ENCODE measurements around the gene DENND4A.

Gene DENND4A

DNA sequence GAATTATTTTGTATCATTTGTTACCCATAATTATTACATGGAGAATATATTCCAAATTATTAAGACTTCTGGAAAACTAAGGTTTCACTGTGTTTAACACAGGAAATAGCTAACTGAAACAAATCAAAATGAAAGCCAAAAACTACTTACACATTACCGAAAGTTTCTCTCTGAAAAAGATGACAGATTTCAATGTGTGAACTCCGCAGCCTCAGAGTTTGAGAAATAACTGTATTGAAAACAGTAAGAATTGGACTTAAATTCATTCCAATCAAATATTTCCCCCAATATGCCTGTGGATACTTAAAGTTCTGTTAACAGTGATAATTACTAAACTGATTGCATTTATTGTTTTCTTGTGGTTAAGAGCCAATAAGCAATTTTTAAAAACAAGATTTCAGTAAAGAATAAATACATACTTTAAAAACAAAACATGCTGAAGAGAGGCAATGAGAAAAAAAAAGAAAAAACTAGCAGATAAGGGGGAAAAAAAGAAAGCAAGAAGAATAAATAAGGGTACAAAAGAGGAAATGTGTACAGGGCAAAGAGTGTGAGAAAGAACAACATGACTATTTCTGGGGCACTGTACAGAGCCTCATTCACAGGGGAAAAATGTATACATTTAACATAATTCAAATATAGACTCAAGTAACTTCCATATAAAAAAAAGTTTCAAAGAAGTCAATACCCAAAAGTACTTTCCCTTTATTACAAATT lies 30.7 kb downstream of the DENND4A start:
- Histone ChIP-seq H3K4me1 (ENCODE audit: control insufficient read depth in 1 of 2, insufficient read depth in 2 of 2, low read length in 2 of 2) (no peaks in the 10 kb centered on the region), H3K27ac (ENCODE audit: low read depth, low read length) (no peak overlapping the region), H3K36me3 (ENCODE audit: control insufficient read depth in 1 of 2, insufficient read depth in 2 of 2, low read length in 2 of 2) (no peaks in the 10 kb centered on the region), H3K27me3 (ENCODE audit: control insufficient read depth in 1 of 2, insufficient read depth in 2 of 2, low read length in 2 of 2) (no peaks in the 10 kb centered on the region), H3K9me3 (ENCODE audit: control insufficient read depth in 1 of 2, low read length in 2 of 2) (no peaks in the 10 kb centered on the region), H3K9ac (ENCODE audit: low read depth in 1 of 2, low read length in 2 of 2) (no peak overlapping the region), H3K4me3 (ENCODE audit: low read depth in 1 of 2, low read length in 2 of 2) (no peak overlapping the region)

DNA sequence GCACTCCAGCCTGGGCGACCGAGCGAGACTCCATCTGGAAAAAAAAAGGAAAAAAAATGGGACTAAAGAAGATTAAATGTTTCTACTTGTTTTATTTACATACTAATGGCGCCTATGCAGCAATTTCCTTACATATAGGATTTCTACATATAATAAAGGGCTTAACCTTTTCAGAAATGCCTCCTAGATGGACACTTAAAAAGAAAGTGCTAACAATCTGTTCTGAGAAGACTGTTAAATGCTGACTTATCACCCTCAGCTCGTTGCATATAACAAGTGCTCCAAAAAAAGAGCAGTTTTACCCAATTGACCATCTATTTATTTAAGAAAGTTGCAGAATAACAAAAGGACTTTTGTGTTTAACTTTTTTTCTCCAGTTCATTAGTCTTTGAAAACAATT lies 32.7 kb downstream of the DENND4A start:
- Histone ChIP-seq H3K36me3 (ENCODE audit: control insufficient read depth in 1 of 2, insufficient read depth in 2 of 2, low read length in 2 of 2) (no peaks in the 10 kb centered on the region), H3K9ac (ENCODE audit: low read depth in 1 of 2, low read length in 2 of 2) (no peak overlapping the region), H3K9me3 (ENCODE audit: control insufficient read depth in 1 of 2, low read length in 2 of 2) (no peaks in the 10 kb centered on the region), H3K27me3 (ENCODE audit: control insufficient read depth in 1 of 2, insufficient read depth in 2 of 2, low read length in 2 of 2) (no peaks in the 10 kb centered on the region), H3K4me3 (ENCODE audit: low read depth in 1 of 2, low read length in 2 of 2) (no peak overlapping the region), H3K4me1 (ENCODE audit: control insufficient read depth in 1 of 2, insufficient read depth in 2 of 2, low read length in 2 of 2) (no peaks in the 10 kb centered on the region), H3K27ac (ENCODE audit: low read depth, low read length) (no peak overlapping the region)

GRCh38 chr15:65758242-65758641 lies 33.9 kb downstream of the DENND4A start:
- Histone ChIP-seq H3K36me3 (ENCODE audit: control insufficient read depth in 1 of 2, insufficient read depth in 2 of 2, low read length in 2 of 2) (no peaks in the 10 kb centered on the region), H3K27ac (ENCODE audit: low read depth, low read length) (no peak overlapping the region), H3K4me1 (ENCODE audit: control insufficient read depth in 1 of 2, insufficient read depth in 2 of 2, low read length in 2 of 2) (no peaks in the 10 kb centered on the region), H3K9me3 (ENCODE audit: control insufficient read depth in 1 of 2, low read length in 2 of 2) (no peaks in the 10 kb centered on the region), H3K27me3 (ENCODE audit: control insufficient read depth in 1 of 2, insufficient read depth in 2 of 2, low read length in 2 of 2) (no peaks in the 10 kb centered on the region), H3K4me3 (ENCODE audit: low read depth in 1 of 2, low read length in 2 of 2) (no peak overlapping the region), H3K9ac (ENCODE audit: low read depth in 1 of 2, low read length in 2 of 2) (no peak overlapping the region)

DNA sequence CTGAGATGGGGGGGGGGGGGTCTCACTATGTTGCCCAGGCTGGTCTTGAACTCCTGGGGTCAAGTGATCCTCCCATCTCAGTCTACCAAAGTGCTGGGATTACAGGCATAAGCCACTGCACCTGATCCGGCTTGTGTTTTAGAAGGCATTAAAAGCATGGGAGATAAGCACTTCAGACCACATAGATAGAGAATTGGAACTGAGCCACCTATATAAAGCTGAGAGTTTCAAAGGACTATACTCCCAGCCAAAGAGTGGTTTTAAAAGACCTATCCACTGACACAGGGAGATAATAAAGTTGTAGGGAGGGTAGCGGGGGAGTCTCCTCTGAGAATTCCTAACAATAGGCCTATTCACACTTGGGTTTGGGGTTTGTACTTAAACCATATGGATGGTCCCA lies 34.8 kb downstream of the DENND4A start:
- no peaks in the 10 kb centered on the region for H3K36me3 ChIP-seq (ENCODE audit: control insufficient read depth in 1 of 2, insufficient read depth in 2 of 2, low read length in 2 of 2)
- H3K27ac ChIP-seq (ENCODE audit: low read depth, low read length) = no peak overlapping the region
- H3K27me3 ChIP-seq (ENCODE audit: control insufficient read depth in 1 of 2, insufficient read depth in 2 of 2, low read length in 2 of 2) = no peaks in the 10 kb centered on the region
- H3K4me3 ChIP-seq (ENCODE audit: low read depth in 1 of 2, low read length in 2 of 2) = no peak overlapping the region
- H3K9me3 ChIP-seq (ENCODE audit: control insufficient read depth in 1 of 2, low read length in 2 of 2) = no peaks in the 10 kb centered on the region
- H3K9ac ChIP-seq (ENCODE audit: low read depth in 1 of 2, low read length in 2 of 2) = no peak overlapping the region
- H3K4me1 ChIP-seq (ENCODE audit: control insufficient read depth in 1 of 2, insufficient read depth in 2 of 2, low read length in 2 of 2) = no peaks in the 10 kb centered on the region

DNA sequence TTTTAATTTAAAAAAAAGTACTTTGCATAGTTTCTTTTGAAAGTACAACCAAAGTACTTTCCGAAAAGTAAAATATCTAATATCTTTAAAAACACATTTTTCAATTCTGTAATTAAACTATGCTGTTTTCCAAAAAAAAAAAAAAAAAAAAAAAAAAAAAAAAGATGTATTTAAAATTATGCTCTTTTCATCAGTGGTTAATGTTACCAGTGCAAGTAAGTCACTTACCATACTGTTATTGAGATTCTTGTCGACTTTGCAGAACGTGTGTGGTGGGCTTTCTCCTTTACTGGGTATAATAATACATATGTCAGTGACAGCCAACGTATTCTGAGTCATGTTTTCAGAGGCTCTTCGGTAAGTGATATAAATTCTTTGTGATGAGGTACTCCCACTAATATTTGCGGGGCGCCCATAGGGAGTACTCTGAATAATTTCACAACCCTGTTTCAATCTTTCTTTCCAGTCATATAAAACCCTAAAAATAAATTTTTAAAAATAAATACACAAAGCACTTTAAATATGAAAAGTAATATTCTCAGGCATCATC lies 39.9 kb downstream of the DENND4A start:
- Histone ChIP-seq H3K27me3 (ENCODE audit: control insufficient read depth in 1 of 2, insufficient read depth in 2 of 2, low read length in 2 of 2) (no peaks in the 10 kb centered on the region), H3K27ac (ENCODE audit: low read depth, low read length) (no peak overlapping the region), H3K9me3 (ENCODE audit: control insufficient read depth in 1 of 2, low read length in 2 of 2) (no peaks in the 10 kb centered on the region), H3K9ac (ENCODE audit: low read depth in 1 of 2, low read length in 2 of 2) (no peak overlapping the region), H3K4me1 (ENCODE audit: control insufficient read depth in 1 of 2, insufficient read depth in 2 of 2, low read length in 2 of 2) (no peaks in the 10 kb centered on the region), H3K4me3 (ENCODE audit: low read depth in 1 of 2, low read length in 2 of 2) (no peak overlapping the region), H3K36me3 (ENCODE audit: control insufficient read depth in 1 of 2, insufficient read depth in 2 of 2, low read length in 2 of 2) (no peaks in the 10 kb centered on the region)

- no peaks in the 10 kb centered on the region for H3K4me1 ChIP-seq (ENCODE audit: control insufficient read depth in 1 of 2, insufficient read depth in 2 of 2, low read length in 2 of 2)
- H3K27me3 ChIP-seq (ENCODE audit: control insufficient read depth in 1 of 2, insufficient read depth in 2 of 2, low read length in 2 of 2) = no peaks in the 10 kb centered on the region
- no peaks in the 10 kb centered on the region for H3K36me3 ChIP-seq (ENCODE audit: control insufficient read depth in 1 of 2, insufficient read depth in 2 of 2, low read length in 2 of 2)
- H3K9ac ChIP-seq (ENCODE audit: low read depth in 1 of 2, low read length in 2 of 2) = no peak overlapping the region
- H3K27ac ChIP-seq (ENCODE audit: low read depth, low read length) = no peak overlapping the region
- no peak overlapping the region for H3K4me3 ChIP-seq (ENCODE audit: low read depth in 1 of 2, low read length in 2 of 2)
- no peaks in the 10 kb centered on the region for H3K9me3 ChIP-seq (ENCODE audit: control insufficient read depth in 1 of 2, low read length in 2 of 2)
These were observed 40.7 kb downstream of the DENND4A start for GRCh38 chr15:65751431-65751830.

DNA sequence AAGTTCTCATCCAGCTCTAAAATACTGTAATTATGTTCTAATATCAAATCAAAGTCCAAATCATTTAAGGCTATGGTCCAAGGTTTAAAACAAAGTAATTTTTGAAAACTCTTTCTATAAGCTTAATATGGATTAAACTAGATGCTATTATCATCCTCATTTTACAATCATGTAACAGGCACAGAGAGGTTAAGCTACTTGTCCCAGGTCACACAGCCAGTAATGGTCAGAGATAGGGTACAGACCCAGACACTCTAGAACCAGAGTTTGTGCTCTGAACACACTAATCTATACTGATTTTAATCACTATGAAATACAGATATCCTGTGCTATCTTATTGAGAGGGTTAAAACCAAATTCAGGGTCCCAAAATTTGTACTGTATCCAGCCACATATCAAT lies 44.8 kb downstream of the DENND4A start:
- H3K4me3 ChIP-seq (ENCODE audit: low read depth in 1 of 2, low read length in 2 of 2) = no peak overlapping the region
- no peak overlapping the region for H3K9ac ChIP-seq (ENCODE audit: low read depth in 1 of 2, low read length in 2 of 2)
- no peaks in the 10 kb centered on the region for H3K36me3 ChIP-seq (ENCODE audit: control insufficient read depth in 1 of 2, insufficient read depth in 2 of 2, low read length in 2 of 2)
- H3K4me1 ChIP-seq (ENCODE audit: control insufficient read depth in 1 of 2, insufficient read depth in 2 of 2, low read length in 2 of 2) = no peaks in the 10 kb centered on the region
- no peaks in the 10 kb centered on the region for H3K27me3 ChIP-seq (ENCODE audit: control insufficient read depth in 1 of 2, insufficient read depth in 2 of 2, low read length in 2 of 2)
- H3K9me3 ChIP-seq (ENCODE audit: control insufficient read depth in 1 of 2, low read length in 2 of 2) = no peaks in the 10 kb centered on the region
- H3K27ac ChIP-seq (ENCODE audit: low read depth, low read length) = no peak overlapping the region

DNA sequence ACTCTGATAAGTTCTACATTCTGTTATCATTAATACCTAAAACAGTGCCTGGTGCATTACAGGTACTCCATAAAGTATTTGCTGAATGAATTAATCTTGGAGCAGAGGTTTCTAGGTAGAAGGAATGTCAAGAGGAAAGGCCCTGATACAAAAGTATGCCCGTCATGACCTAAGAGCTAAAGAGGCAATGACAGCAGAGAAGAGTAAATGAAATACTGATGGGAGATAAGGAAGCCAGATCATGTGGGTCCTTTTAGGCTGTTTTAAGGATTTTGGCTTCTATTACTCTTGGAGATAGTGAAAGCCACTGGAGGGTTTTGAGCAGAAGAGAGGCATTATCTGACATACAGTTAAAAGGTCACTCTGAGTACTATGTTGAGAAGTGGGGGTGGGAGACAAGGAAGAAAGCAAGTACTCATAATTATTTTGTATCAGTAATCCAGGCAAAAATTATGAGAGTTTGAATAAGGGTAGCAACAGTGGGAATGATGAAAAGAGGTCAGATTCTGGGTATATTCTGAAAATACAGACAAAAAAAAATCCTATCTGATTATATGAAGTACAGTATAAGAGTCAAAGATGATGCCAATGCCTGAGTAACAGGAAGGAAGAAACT lies 48.3 kb downstream of the DENND4A start:
- Histone ChIP-seq H3K27ac (ENCODE audit: low read depth, low read length) (no peak overlapping the region), H3K9ac (ENCODE audit: low read depth in 1 of 2, low read length in 2 of 2) (no peak overlapping the region), H3K4me3 (ENCODE audit: low read depth in 1 of 2, low read length in 2 of 2) (no peak overlapping the region), H3K9me3 (ENCODE audit: control insufficient read depth in 1 of 2, low read length in 2 of 2) (no peaks in the 10 kb centered on the region), H3K36me3 (ENCODE audit: control insufficient read depth in 1 of 2, insufficient read depth in 2 of 2, low read length in 2 of 2) (peaks cover 0 to 5% of the 10 kb centered on the region in 2 donors), H3K4me1 (ENCODE audit: control insufficient read depth in 1 of 2, insufficient read depth in 2 of 2, low read length in 2 of 2) (no peaks in the 10 kb centered on the region), H3K27me3 (ENCODE audit: control insufficient read depth in 1 of 2, insufficient read depth in 2 of 2, low read length in 2 of 2) (no peaks in the 10 kb centered on the region)

DNA sequence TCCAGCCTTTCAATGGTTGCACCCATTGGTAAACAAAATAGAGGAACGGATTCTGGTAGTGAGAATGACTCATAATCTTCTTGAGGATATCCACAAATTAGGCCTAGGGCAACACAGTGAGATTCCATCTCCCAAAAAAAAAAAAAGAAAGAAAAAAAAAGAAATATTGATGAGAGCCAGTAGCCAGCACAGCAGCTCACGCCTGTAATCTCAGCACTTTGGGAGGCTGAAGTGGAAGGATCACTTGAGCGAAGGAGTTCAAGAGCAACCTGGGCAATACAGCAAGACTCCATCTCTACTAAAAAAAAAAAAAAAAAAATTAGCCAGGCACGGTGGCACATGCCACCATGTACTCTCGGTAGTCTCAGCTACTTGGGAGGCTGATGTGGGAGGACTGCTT lies 51.9 kb downstream of the DENND4A start:
- H3K4me3 ChIP-seq (ENCODE audit: low read depth in 1 of 2, low read length in 2 of 2) = no peak overlapping the region
- H3K9me3 ChIP-seq (ENCODE audit: control insufficient read depth in 1 of 2, low read length in 2 of 2) = no peaks in the 10 kb centered on the region
- no peaks in the 10 kb centered on the region for H3K27me3 ChIP-seq (ENCODE audit: control insufficient read depth in 1 of 2, insufficient read depth in 2 of 2, low read length in 2 of 2)
- no peaks in the 10 kb centered on the region for H3K4me1 ChIP-seq (ENCODE audit: control insufficient read depth in 1 of 2, insufficient read depth in 2 of 2, low read length in 2 of 2)
- no peak overlapping the region for H3K9ac ChIP-seq (ENCODE audit: low read depth in 1 of 2, low read length in 2 of 2)
- no peak overlapping the region for H3K27ac ChIP-seq (ENCODE audit: low read depth, low read length)
- H3K36me3 ChIP-seq (ENCODE audit: control insufficient read depth in 1 of 2, insufficient read depth in 2 of 2, low read length in 2 of 2) = peaks cover 9 to 22% of the 10 kb centered on the region in 2 donors

GRCh38 chr15:65738649-65739048 lies 53.4 kb downstream of the DENND4A start:
- no peak overlapping the region for H3K27ac ChIP-seq (ENCODE audit: low read depth, low read length)
- H3K36me3 ChIP-seq (ENCODE audit: control insufficient read depth in 1 of 2, insufficient read depth in 2 of 2, low read length in 2 of 2) = peaks cover 9 to 22% of the 10 kb centered on the region in 2 donors
- no peaks in the 10 kb centered on the region for H3K9me3 ChIP-seq (ENCODE audit: control insufficient read depth in 1 of 2, low read length in 2 of 2)
- no peaks in the 10 kb centered on the region for H3K4me1 ChIP-seq (ENCODE audit: control insufficient read depth in 1 of 2, insufficient read depth in 2 of 2, low read length in 2 of 2)
- no peak overlapping the region for H3K4me3 ChIP-seq (ENCODE audit: low read depth in 1 of 2, low read length in 2 of 2)
- H3K27me3 ChIP-seq (ENCODE audit: control insufficient read depth in 1 of 2, insufficient read depth in 2 of 2, low read length in 2 of 2) = no peaks in the 10 kb centered on the region
- H3K9ac ChIP-seq (ENCODE audit: low read depth in 1 of 2, low read length in 2 of 2) = no peak overlapping the region
